Adrenal gland (tissue), 12 donors: Measurements from ENCODE around the gene EPB41L2. TPM values are rescaled to one million over a fixed set of nuclear protein-coding genes. Genes with fewer than 3 reads are reported as not detected.

Experiments
- DNase-seq, 7 donors: peaks; one replicate each; pipeline ENCODE4 v3.0.0-alpha.2; 2019 to 2020
- H3K27ac ChIP-seq, 5 donors: fragments of 200-600 bp; sonication (generic) in 4 of 5; 1 replicate in 3 of 5; 2 replicates in 2 of 5; pipeline versions ENCODE4 v1.5.1 to v1.8.0; 2016 to 2020; ENCODE audit warnings: mild to moderate bottlenecking in 1 of 5
- H3K27me3 ChIP-seq: fragments of 200-600 bp; 2 replicates; pipeline ENCODE4 v1.8.0; 2021
- H3K36me3 ChIP-seq, 2 donors: fragments of 200-600 bp; replicated peaks in 1 of 2; 1 replicate in 1 of 2; 2 replicates in 1 of 2; pipeline versions ENCODE4 v1.5.1 to v1.8.0; 2018 to 2022
- H3K4me1 ChIP-seq, 2 donors: fragments of 200-600 bp; replicated peaks in 1 of 2; 1 replicate in 1 of 2; 2 replicates in 1 of 2; pipeline versions ENCODE4 v1.5.1 to v1.8.0; 2018 to 2021
- H3K4me3 ChIP-seq, 4 donors: fragments of 200-600 bp; sonication (generic) in 3 of 4; one replicate each; pipeline ENCODE4 v1.5.1; 2016 to 2018
- H3K9me3 ChIP-seq, 3 donors: fragments of 200-600 bp; sonication (generic) in 1 of 3; replicated peaks in 1 of 3; 1 replicate in 2 of 3; 2 replicates in 1 of 3; pipeline versions ENCODE4 v1.5.1 to v1.8.0; 2016 to 2021
- CTCF ChIP-seq, 6 experiments: fragments of 450-650 bp in 4 of 6; fragments of 200-600 bp in 2 of 6; sonication (generic) in 1 of 6; IDR thresholded peaks; 1 replicate in 5 of 6; 2 replicates in 1 of 6; pipeline versions ENCODE4 v1.5.1 to v1.8.0; 2016 to 2021; ENCODE audit warnings: antibody characterized with exemption in 6 of 6, mild to moderate bottlenecking in 2 of 6, moderate library complexity in 1 of 6
- POLR2A ChIP-seq, 2 donors: fragments of 450-650 bp; IDR thresholded peaks; one replicate each; pipeline ENCODE4 v1.6.1; 2017; ENCODE audit warnings: antibody characterized with exemption in 2 of 2, mild to moderate bottlenecking in 2 of 2, moderate library complexity in 1 of 2
- WGBS, 4 donors: extraction: QIAGEN DNeasy Blood & Tissue Kit in 2 of 4; methylation state at CpG; one replicate each; pipeline versions ENCODE4 v1.1.5 to v1.1.7; 2013 to 2017; 5-methylcytosine and 5-hydroxymethylcytosine counted together
- intact Hi-C, 2 donors: fragments of 100-400 bp; cut with DNase I; formaldehyde crosslinking; loops; one replicate each; pipeline versions ENCODE4 v1.14.1 to v1.15.0; 2022 to 2023
- polyA plus RNA-seq, 3 donors: library from polyadenylated mRNA; stranded (reverse); fragments of 200-250 nt in 2 of 3; fragments of 350-450 nt in 1 of 3; fragmentation: Illumina TruSeq in 1 of 3; extraction: RNeasy Lipid Tissue Mini Kit (QIAGEN cat#74804) in 1 of 3; gene quantifications; one replicate each; pipeline ENCODE4 v1.2.3, GENCODE V29; 2013 to 2014
- total RNA-seq, 9 donors: library from RNA; depleted of rRNA in 4 of 9; stranded (reverse); fragments of >200 nt in 4 of 9; fragments of 120-200 nt in 1 of 9; fragmentation: NEBNext Ultra II Directional in 1 of 9; extraction: Animal tissue kit (Norgen Biotek cat#: 25700) in 1 of 9; gene quantifications; one replicate each; pipeline versions ENCODE4 v1.1.0 to v1.2.4, GENCODE V29; 2013 to 2023
- donor health status: healthy with polysubstance abuse.
- donor health status: Bipolar disorder and iron deficiency.
- donor health status: DM: yes; HTN: yes; CAD: no.
- donor health status: DM: no; HTN: no; CAD: no.
- donor health status: DM: no; HTN: no; CAD: no.
- donor health status: DM: yes; HTN: yes; CAD: no.

EPB41L2 gene
- total and polyA plus RNA-seq, 12 donors, result 30.6 to 101 (median 82.4) TPM

GRCh38 chr6:131007286-131007685 lies 55.8 kb downstream of the EPB41L2 start:
- 87 to 98% (median 97%) methylated on average over 5 of the region's 5 CpGs for WGBS, 4 donors
- Histone ChIP-seq H3K36me3 (no peaks in the 10 kb centered on the region), H3K4me3 (no peak overlapping the region), H3K9me3 (no peaks in the 10 kb centered on the region), H3K27ac (no peak overlapping the region), H3K4me1 (peaks cover 10 to 21% of the 10 kb centered on the region in 2 donors), H3K27me3 (no peaks in the 10 kb centered on the region)
- no peak for DNase-seq
- TF ChIP-seq POLR2A (IDR thresholded peaks at IDR 0.05) (no peak), CTCF (IDR thresholded peaks at IDR 0.05) (no peak)
- intact Hi-C loops, result no loop called here

GRCh38 chr6:131005439-131006016 lies 57.5 kb downstream of the EPB41L2 start:
- Histone ChIP-seq H3K36me3 (no peaks in the 10 kb centered on the region), H3K27me3 (no peaks in the 10 kb centered on the region), H3K27ac (no peak overlapping the region), H3K4me1 (peaks cover 15 to 39% of the 10 kb centered on the region in 2 donors), H3K9me3 (no peaks in the 10 kb centered on the region), H3K4me3 (no peak overlapping the region)
- DNase-seq, result no peak
- 69 to 93% (median 83%) methylated on average over 3 of the region's 3 CpGs for WGBS, 4 donors
- TF ChIP-seq POLR2A (IDR thresholded peaks at IDR 0.05), result no peak
- TF ChIP-seq CTCF (IDR thresholded peaks at IDR 0.05), result no peak
- intact Hi-C loops, result no loop called here

GRCh38 chr6:131004936-131005335 lies 58.1 kb downstream of the EPB41L2 start:
- Histone ChIP-seq H3K4me3 (no peak overlapping the region), H3K27me3 (no peaks in the 10 kb centered on the region), H3K4me1 (peaks cover 15 to 41% of the 10 kb centered on the region in 2 donors), H3K27ac (no peak overlapping the region), H3K9me3 (no peaks in the 10 kb centered on the region), H3K36me3 (no peaks in the 10 kb centered on the region)
- intact Hi-C loops, result no loop called here
- TF ChIP-seq POLR2A (IDR thresholded peaks at IDR 0.05) (no peak), CTCF (IDR thresholded peaks at IDR 0.05) (no peak)
- no peak for DNase-seq
- 56 to 64% (median 59%) methylated on average over 2 of the region's 2 CpGs for WGBS, 4 donors

GRCh38 chr6:131004387-131004755 lies 58.7 kb downstream of the EPB41L2 start:
- H3K36me3 ChIP-seq, result no peaks in the 10 kb centered on the region
- H3K9me3 ChIP-seq, result no peaks in the 10 kb centered on the region
- WGBS, 4 donors, result 64 to 94% (median 90%) methylated on average over 1 of the region's 1 CpG
- no peak for DNase-seq
- H3K27me3 ChIP-seq, result no peaks in the 10 kb centered on the region
- no peak overlapping the region for H3K4me3 ChIP-seq
- intact Hi-C loops, result no loop called here
- no peak overlapping the region for H3K27ac ChIP-seq
- peaks cover 15 to 45% of the 10 kb centered on the region in 2 donors for H3K4me1 ChIP-seq
- no peak for TF ChIP-seq POLR2A (IDR thresholded peaks at IDR 0.05)
- no peak for TF ChIP-seq CTCF (IDR thresholded peaks at IDR 0.05)
